ENCODE data around the gene IRF3.

IRF3 gene

DNA sequence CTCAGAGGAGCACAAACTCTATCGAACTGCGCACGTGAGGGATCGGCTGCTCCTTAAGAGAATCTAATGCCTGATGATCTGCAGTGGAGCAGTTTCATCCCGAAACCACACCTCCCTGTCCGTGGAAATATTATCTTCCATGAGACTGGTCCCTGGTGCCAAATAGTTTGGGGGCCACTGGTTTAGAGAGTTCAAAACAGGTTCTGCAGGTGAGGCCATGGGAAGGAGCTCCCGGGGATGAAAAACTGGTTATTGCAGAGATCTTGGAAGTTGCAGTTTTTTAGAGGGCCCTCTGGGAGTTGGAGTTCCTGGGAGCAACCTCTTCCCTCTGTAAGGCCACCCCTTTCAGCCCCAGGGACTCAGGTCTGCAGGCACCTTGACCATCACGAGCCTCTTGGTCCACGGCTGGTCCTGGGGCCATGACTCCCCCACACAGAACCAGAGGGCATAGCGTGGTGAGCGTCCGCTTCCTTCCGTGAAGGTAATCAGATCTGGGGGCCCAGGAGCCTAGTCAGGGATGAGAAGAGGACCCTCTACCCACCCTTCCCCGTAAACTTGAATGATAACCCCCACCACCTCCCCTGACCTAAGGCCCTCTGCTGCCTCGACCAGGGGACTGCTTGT, 5.2 kb downstream of the IRF3 start:
- Histone ChIP-seq H3F3A (ENCODE audit: insufficient read depth) (0 out of 2 replicates have a peak, but pooled peaks cover 10% of the 10 kb centered on the region), H3K4me2 (ENCODE audit: low read depth, low read length, poor library complexity, severe bottlenecking) (no peak overlapping the region), H3K27ac (ENCODE audit: low read depth, low read length) (no peak overlapping the region), H2AFZ (ENCODE audit: low read depth, low read length, severe bottlenecking) (no peak overlapping the region), H3K27me3 (ENCODE audit: low read length) (no peaks in the 10 kb centered on the region), H4K20me1 (ENCODE audit: low read depth, low read length) (no peaks in the 10 kb centered on the region), H3K4me3 (ENCODE audit: insufficient read depth, low read length, poor library complexity, severe bottlenecking) (no peak overlapping the region), H3K36me3 (ENCODE audit: low read length) (0 out of 2 replicates have a peak, but pooled peaks cover 3% of the 10 kb centered on the region), H3K9me2 (replicated peaks; ENCODE audit: insufficient read depth, low read length) (no peaks in the 10 kb centered on the region), H3K9ac (ENCODE audit: low read length) (no peak overlapping the region), H3K9me3 (ENCODE audit: insufficient read depth, low read length) (no peaks in the 10 kb centered on the region), H3K79me2 (ENCODE audit: insufficient read depth, low read length) (peaks cover 22% of the 10 kb centered on the region)
- no peak for TF ChIP-seq EZH2phosphoT487 (conservative IDR thresholded peaks at IDR 0.05; ENCODE audit: low read length)
- TF ChIP-seq, protein P1, sequence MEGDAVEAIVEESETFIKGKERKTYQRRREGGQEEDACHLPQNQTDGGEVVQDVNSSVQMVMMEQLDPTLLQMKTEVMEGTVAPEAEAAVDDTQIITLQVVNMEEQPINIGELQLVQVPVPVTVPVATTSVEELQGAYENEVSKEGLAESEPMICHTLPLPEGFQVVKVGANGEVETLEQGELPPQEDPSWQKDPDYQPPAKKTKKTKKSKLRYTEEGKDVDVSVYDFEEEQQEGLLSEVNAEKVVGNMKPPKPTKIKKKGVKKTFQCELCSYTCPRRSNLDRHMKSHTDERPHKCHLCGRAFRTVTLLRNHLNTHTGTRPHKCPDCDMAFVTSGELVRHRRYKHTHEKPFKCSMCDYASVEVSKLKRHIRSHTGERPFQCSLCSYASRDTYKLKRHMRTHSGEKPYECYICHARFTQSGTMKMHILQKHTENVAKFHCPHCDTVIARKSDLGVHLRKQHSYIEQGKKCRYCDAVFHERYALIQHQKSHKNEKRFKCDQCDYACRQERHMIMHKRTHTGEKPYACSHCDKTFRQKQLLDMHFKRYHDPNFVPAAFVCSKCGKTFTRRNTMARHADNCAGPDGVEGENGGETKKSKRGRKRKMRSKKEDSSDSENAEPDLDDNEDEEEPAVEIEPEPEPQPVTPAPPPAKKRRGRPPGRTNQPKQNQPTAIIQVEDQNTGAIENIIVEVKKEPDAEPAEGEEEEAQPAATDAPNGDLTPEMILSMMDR (IDR thresholded peaks at IDR 0.05; ENCODE audit: insufficient read depth, low read length, poor library complexity, severe bottlenecking): no peak

DNA sequence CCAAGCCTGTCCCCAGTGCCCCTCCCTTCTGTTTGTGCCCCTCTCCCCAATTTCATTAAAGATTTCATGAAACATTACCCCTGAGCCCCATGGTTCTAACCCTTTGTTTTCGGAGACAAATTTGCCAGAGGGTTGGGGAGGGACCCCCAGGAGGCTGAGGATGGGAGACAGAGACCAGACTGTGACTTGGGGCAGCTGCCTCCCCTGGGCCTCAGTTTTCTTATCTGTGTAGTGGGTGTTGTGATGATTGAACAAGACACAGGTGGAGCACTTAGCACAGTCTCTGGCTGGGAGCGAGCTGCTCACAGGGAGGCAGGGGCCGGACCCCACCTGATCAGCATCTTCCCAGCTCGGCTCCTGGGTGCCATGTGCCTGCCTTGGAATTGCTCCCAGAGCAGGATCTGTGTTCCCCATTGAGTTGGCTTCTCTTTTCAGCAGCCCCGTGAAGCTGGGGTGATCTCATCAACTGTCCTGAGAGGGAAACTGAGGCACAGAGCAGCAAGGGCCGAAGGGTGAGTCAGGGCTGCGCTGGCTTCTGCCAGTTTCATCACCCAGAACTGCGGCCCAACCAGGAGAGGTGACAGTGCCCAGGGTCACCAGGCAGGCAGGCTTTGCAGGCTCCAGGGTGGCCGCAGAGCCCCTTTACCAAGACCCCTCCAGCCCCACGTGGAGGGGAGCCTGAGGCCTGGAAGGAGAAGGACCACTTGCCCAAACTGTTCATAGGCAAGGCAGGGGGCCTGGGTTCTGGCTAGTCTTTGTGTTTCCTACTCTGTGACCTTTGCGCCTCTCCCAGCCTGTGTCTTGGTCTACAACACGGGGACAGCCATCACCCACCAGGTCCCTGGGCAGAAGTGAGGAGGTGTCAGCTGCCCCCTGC, 6.9 kb downstream of the IRF3 start:
- no peak overlapping the region for H3K4me3 ChIP-seq (ENCODE audit: insufficient read depth, low read length, poor library complexity, severe bottlenecking)
- H2AFZ ChIP-seq (ENCODE audit: low read depth, low read length, severe bottlenecking): no peak overlapping the region
- no peak overlapping the region for H3K4me2 ChIP-seq (ENCODE audit: low read depth, low read length, poor library complexity, severe bottlenecking)
- no peaks in the 10 kb centered on the region for H3K27me3 ChIP-seq (ENCODE audit: low read length)
- TF ChIP-seq, protein P1 (IDR thresholded peaks at IDR 0.05; ENCODE audit: insufficient read depth, low read length, poor library complexity, severe bottlenecking): no peak
- no peak for TF ChIP-seq EZH2phosphoT487 (conservative IDR thresholded peaks at IDR 0.05; ENCODE audit: low read length)
- H3K9me3 ChIP-seq (ENCODE audit: insufficient read depth, low read length): no peaks in the 10 kb centered on the region
- H3K9ac ChIP-seq (ENCODE audit: low read length): no peak overlapping the region
- H3F3A ChIP-seq (ENCODE audit: insufficient read depth): 0 out of 2 replicates have a peak, but pooled peaks cover 10% of the 10 kb centered on the region
- H3K79me2 ChIP-seq (ENCODE audit: insufficient read depth, low read length): peaks cover 7% of the 10 kb centered on the region
- H4K20me1 ChIP-seq (ENCODE audit: low read depth, low read length): no peaks in the 10 kb centered on the region
- H3K27ac ChIP-seq (ENCODE audit: low read depth, low read length): no peak overlapping the region
- no peaks in the 10 kb centered on the region for H3K9me2 ChIP-seq (replicated peaks; ENCODE audit: insufficient read depth, low read length)
- H3K36me3 ChIP-seq (ENCODE audit: low read length): 0 out of 2 replicates have a peak, but pooled peaks cover 3% of the 10 kb centered on the region

DNA sequence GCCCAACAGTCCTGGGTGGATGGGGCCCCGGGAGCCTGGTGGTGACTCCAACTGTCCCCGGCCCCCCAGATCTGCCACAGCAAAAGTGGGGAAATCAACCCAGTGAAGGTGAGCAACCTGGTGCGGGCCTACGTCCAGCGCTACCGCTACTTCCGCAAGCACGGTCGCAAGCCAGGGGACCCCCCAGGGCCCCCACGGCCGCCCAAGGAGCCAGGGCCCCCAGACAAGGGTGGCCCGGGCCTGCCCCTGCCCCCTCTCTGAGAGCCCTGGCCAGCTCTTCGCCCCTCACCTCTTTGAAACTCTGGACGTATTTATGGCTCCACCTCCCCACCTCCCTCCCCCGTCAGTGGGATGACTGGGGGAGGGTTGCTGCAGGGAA, 7.5 kb downstream of the IRF3 start:
- Histone ChIP-seq H4K20me1 (ENCODE audit: low read depth, low read length) (no peaks in the 10 kb centered on the region), H3K27ac (ENCODE audit: low read depth, low read length) (no peak overlapping the region), H3K27me3 (ENCODE audit: low read length) (no peaks in the 10 kb centered on the region), H3K36me3 (ENCODE audit: low read length) (0 out of 2 replicates have a peak, but pooled peaks cover 3% of the 10 kb centered on the region), H3K9me3 (ENCODE audit: insufficient read depth, low read length) (no peaks in the 10 kb centered on the region), H2AFZ (ENCODE audit: low read depth, low read length, severe bottlenecking) (no peak overlapping the region), H3F3A (ENCODE audit: insufficient read depth) (0 out of 2 replicates have a peak, but pooled peaks cover 10% of the 10 kb centered on the region), H3K9me2 (replicated peaks; ENCODE audit: insufficient read depth, low read length) (no peaks in the 10 kb centered on the region), H3K4me3 (ENCODE audit: insufficient read depth, low read length, poor library complexity, severe bottlenecking) (no peak overlapping the region), H3K4me2 (ENCODE audit: low read depth, low read length, poor library complexity, severe bottlenecking) (no peak overlapping the region), H3K9ac (ENCODE audit: low read length) (no peak overlapping the region), H3K79me2 (ENCODE audit: insufficient read depth, low read length) (peaks cover under 1% of the 10 kb centered on the region; the same call in 1 of the 2 replicates)
- TF ChIP-seq, protein P1 (IDR thresholded peaks at IDR 0.05; ENCODE audit: insufficient read depth, low read length, poor library complexity, severe bottlenecking): no peak
- TF ChIP-seq EZH2phosphoT487 (conservative IDR thresholded peaks at IDR 0.05; ENCODE audit: low read length): no peak
